Mesenchymal stem cell (in vitro differentiated cells and primary cell): Measurements from ENCODE around the gene TMEM218.

Experiments used
- DNase-seq: peaks from one replicate; pipeline ENCODE4 v3.0.0-alpha.2; 2013
- H2AFZ ChIP-seq: one replicate; pipeline ENCODE4 v1.6.1; 2013; ENCODE audit warnings: low read depth, mild to moderate bottlenecking, control low read depth, inconsistent platforms, low read length, moderate library complexity
- H2AK5ac ChIP-seq: 2 replicates; pipeline ENCODE4 v1.6.1; 2013; ENCODE audit warnings: low read length, moderate library complexity, mild to moderate bottlenecking, inconsistent platforms; ENCODE audit not compliant: severe bottlenecking
- H2BK120ac ChIP-seq: one replicate; pipeline ENCODE4 v1.6.1; 2013; ENCODE audit warnings: low read depth, mild to moderate bottlenecking, inconsistent platforms, low read length, moderate library complexity
- H2BK12ac ChIP-seq, 2 experiments: one replicate each; pipeline ENCODE4 v1.6.1; 2013; ENCODE audit warnings: inconsistent platforms in 2 of 2, low read length in 2 of 2, mild to moderate bottlenecking in 2 of 2, moderate library complexity in 2 of 2, control low read depth in 1 of 2
- H2BK15ac ChIP-seq: one replicate; pipeline ENCODE4 v1.6.1; 2013; ENCODE audit warnings: mild to moderate bottlenecking, low read depth, inconsistent platforms; ENCODE audit not compliant: poor library complexity, severe bottlenecking
- H2BK5ac ChIP-seq: 2 replicates; pipeline ENCODE4 v1.6.1; 2013; ENCODE audit warnings: low read depth, mild to moderate bottlenecking, low read length, control low read depth, inconsistent platforms; ENCODE audit not compliant: poor library complexity, severe bottlenecking
- H3K14ac ChIP-seq, 2 experiments: one replicate each; pipeline ENCODE4 v1.6.1; 2013; ENCODE audit warnings: inconsistent platforms in 2 of 2, low read length in 2 of 2, control low read depth in 1 of 2, mild to moderate bottlenecking in 1 of 2, moderate library complexity in 1 of 2
- H3K18ac ChIP-seq, 2 experiments: one replicate each; pipeline ENCODE4 v1.6.1; 2013; ENCODE audit warnings: inconsistent platforms in 2 of 2, low read length in 2 of 2, control low read depth in 1 of 2, low read depth in 1 of 2, mild to moderate bottlenecking in 1 of 2
- H3K23ac ChIP-seq, 2 experiments: one replicate each; pipeline ENCODE4 v1.6.1; 2013; ENCODE audit warnings: inconsistent platforms in 2 of 2, low read length in 2 of 2, mild to moderate bottlenecking in 2 of 2, moderate library complexity in 2 of 2, control low read depth in 1 of 2
- H3K27ac ChIP-seq: 2 replicates; pipeline ENCODE4 v1.5.1; 2013; ENCODE audit warnings: mild to moderate bottlenecking, moderate library complexity, low read length, control low read depth, inconsistent platforms; ENCODE audit not compliant: poor library complexity, severe bottlenecking
- H3K27me3 ChIP-seq, 2 experiments: 2 replicates each; pipeline versions ENCODE4 v1.6.1 to v1.7.0; 2013; ENCODE audit warnings: low read length in 2 of 2, mild to moderate bottlenecking in 2 of 2, moderate library complexity in 2 of 2, control low read depth in 1 of 2, inconsistent platforms in 1 of 2; ENCODE audit not compliant: control insufficient read depth in 1 of 2, insufficient read depth in 1 of 2
- H3K36me3 ChIP-seq, 2 experiments: 2 replicates each; pipeline versions ENCODE4 v1.6.1 to v1.7.0; 2013; ENCODE audit warnings: low read length in 2 of 2, control low read depth in 1 of 2, inconsistent platforms in 1 of 2, low read depth in 1 of 2, mild to moderate bottlenecking in 1 of 2; ENCODE audit not compliant: insufficient read depth in 2 of 2, control insufficient read depth in 1 of 2
- H3K4ac ChIP-seq, 2 experiments: one replicate each; pipeline ENCODE4 v1.6.1; 2013; ENCODE audit warnings: inconsistent platforms in 2 of 2, low read length in 2 of 2, mild to moderate bottlenecking in 2 of 2, moderate library complexity in 2 of 2, control low read depth in 1 of 2, low read depth in 1 of 2
- H3K4me1 ChIP-seq: 2 replicates; pipeline ENCODE4 v1.6.1; 2013; ENCODE audit warnings: low read depth, low read length, control low read depth; ENCODE audit not compliant: control insufficient read depth, insufficient read depth
- H3K4me2 ChIP-seq: 2 replicates; pipeline ENCODE4 v1.6.1; 2013; ENCODE audit warnings: low read length, mild to moderate bottlenecking, inconsistent platforms; ENCODE audit not compliant: poor library complexity, severe bottlenecking
- H3K4me3 ChIP-seq, 2 experiments: 2 replicates each; pipeline versions ENCODE4 v1.5.1 to v1.7.0; 2013; ENCODE audit warnings: low read length in 2 of 2, mild to moderate bottlenecking in 2 of 2, control low read depth in 1 of 2, low read depth in 1 of 2; ENCODE audit not compliant: insufficient read depth in 1 of 2
- H3K79me1 ChIP-seq: replicated peaks from 2 replicates; pipeline ENCODE4 v1.6.1; 2013; ENCODE audit warnings: mild to moderate bottlenecking, control low read depth, low read length, inconsistent platforms; ENCODE audit not compliant: poor library complexity, severe bottlenecking
- H3K9ac ChIP-seq: 2 replicates; pipeline ENCODE4 v1.7.0; 2013; ENCODE audit warnings: mild to moderate bottlenecking, low read length, moderate library complexity
- H3K9me3 ChIP-seq: 2 replicates; pipeline ENCODE4 v1.7.0; 2013; ENCODE audit warnings: mild to moderate bottlenecking, low read length; ENCODE audit not compliant: control insufficient read depth
- H4K8ac ChIP-seq: one replicate; pipeline ENCODE4 v1.6.1; 2013; ENCODE audit warnings: inconsistent platforms, mild to moderate bottlenecking, low read length, moderate library complexity
- H4K91ac ChIP-seq: one replicate; pipeline ENCODE4 v1.6.1; 2013; ENCODE audit warnings: mild to moderate bottlenecking, low read length, inconsistent platforms
- WGBS: methylation state at CpG from one replicate; pipeline ENCODE4 v1.1.7; 2013; ENCODE audit warnings: mixed read lengths; 5-methylcytosine and 5-hydroxymethylcytosine counted together

Gene TMEM218

GRCh38 chr11:125082611-125083311 is 28.7 kb downstream of the TMEM218 start:
- 43% methylated on average over 9 of the region's 10 CpGs for WGBS
- Histone ChIP-seq H3K9ac (no peak overlapping the region), H2AK5ac (no peak overlapping the region), H3K18ac (peak overlapping the region; percentile 87 to 93), H3K4me3 (no peak overlapping the region), H3K27ac (peak overlapping the region; percentile 1), H2BK5ac (no peak overlapping the region), H2BK15ac (peak overlapping the region; percentile 55), H3K36me3 (no peaks in the 10 kb centered on the region), H3K9me3 (no peaks in the 10 kb centered on the region), H3K23ac (no peak overlapping the region), H3K4me1 (peaks cover 22% of the 10 kb centered on the region), H2AFZ (peak overlapping the region; percentile 34), H2BK120ac (peak overlapping the region; percentile 51), H4K8ac (peak overlapping the region; percentile 88), H3K14ac (no peak overlapping the region), H3K4me2 (no peak overlapping the region), H3K4ac (peak overlapping the region; percentile 69 to 86), H4K91ac (peak overlapping the region; percentile 91), H2BK12ac (peak overlapping the region; percentile 79 to 91), H3K27me3 (no peaks in the 10 kb centered on the region), H3K79me1 (no peaks in the 10 kb centered on the region)
- DNase-seq = peak; percentile 95

- Histone ChIP-seq H2AFZ (no peak overlapping the region), H2BK15ac (peak overlapping the region; percentile 52), H4K91ac (peak overlapping the region; percentile 32), H2BK12ac (peak overlapping the region in 1 of 2 experiments; percentile 38), H3K4me1 (peaks cover 22% of the 10 kb centered on the region), H3K9ac (no peak overlapping the region), H3K27me3 (no peaks in the 10 kb centered on the region), H3K4ac (no peak overlapping the region), H3K4me2 (no peak overlapping the region), H3K36me3 (no peaks in the 10 kb centered on the region), H3K4me3 (no peak overlapping the region), H3K18ac (peak overlapping the region; percentile 55 to 61), H3K27ac (no peak overlapping the region), H2BK5ac (no peak overlapping the region), H3K79me1 (no peaks in the 10 kb centered on the region), H3K14ac (peak overlapping the region in 1 of 2 experiments; percentile 58), H2AK5ac (no peak overlapping the region), H2BK120ac (no peak overlapping the region), H4K8ac (no peak overlapping the region), H3K9me3 (no peaks in the 10 kb centered on the region), H3K23ac (no peak overlapping the region)
- no peak for DNase-seq
- no CpG with 5 or more reads among the region's 5 CpGs for WGBS
Measured at GRCh38 chr11:125082040-125082439, 29.4 kb downstream of the TMEM218 start.

- Histone ChIP-seq H3K79me1 (no peaks in the 10 kb centered on the region), H3K4me3 (no peak overlapping the region), H3K27me3 (no peaks in the 10 kb centered on the region), H3K36me3 (no peaks in the 10 kb centered on the region), H3K9ac (no peak overlapping the region), H2BK12ac (peak overlapping the region in 1 of 2 experiments; percentile 48), H2AFZ (no peak overlapping the region), H3K14ac (no peak overlapping the region), H3K9me3 (no peaks in the 10 kb centered on the region), H3K27ac (no peak overlapping the region), H3K23ac (no peak overlapping the region), H2BK15ac (peak overlapping the region; percentile 39), H2AK5ac (no peak overlapping the region), H4K8ac (peak overlapping the region; percentile 12), H2BK120ac (no peak overlapping the region), H3K4me1 (peaks cover 22% of the 10 kb centered on the region), H3K4me2 (no peak overlapping the region), H2BK5ac (no peak overlapping the region), H3K18ac (peak overlapping the region in 1 of 2 experiments; percentile 37), H3K4ac (no peak overlapping the region), H4K91ac (peak overlapping the region; percentile 88)
- DNase-seq = no peak
- 64% methylated on average over 14 of the region's 14 CpGs for WGBS
Measured at GRCh38 chr11:125081098-125081798, 30.2 kb downstream of the TMEM218 start.

GRCh38 chr11:125080531-125080911 is 30.9 kb downstream of the TMEM218 start:
- Histone ChIP-seq H2BK15ac (peak overlapping the region; percentile 58), H3K9me3 (no peaks in the 10 kb centered on the region), H3K4me3 (no peak overlapping the region), H3K18ac (peak overlapping the region in 1 of 2 experiments; percentile 25), H2BK12ac (peak overlapping the region in 1 of 2 experiments; percentile 15), H2BK120ac (no peak overlapping the region), H3K36me3 (no peaks in the 10 kb centered on the region), H3K9ac (no peak overlapping the region), H3K27ac (no peak overlapping the region), H3K27me3 (no peaks in the 10 kb centered on the region), H3K23ac (no peak overlapping the region), H4K8ac (no peak overlapping the region), H3K4me2 (no peak overlapping the region), H3K14ac (no peak overlapping the region), H3K79me1 (no peaks in the 10 kb centered on the region), H2AFZ (no peak overlapping the region), H2BK5ac (no peak overlapping the region), H2AK5ac (no peak overlapping the region), H3K4me1 (peaks cover 25% of the 10 kb centered on the region), H4K91ac (no peak overlapping the region), H3K4ac (no peak overlapping the region)
- 95% methylated on average over 11 of the region's 12 CpGs for WGBS
- no peak for DNase-seq
